Motor neuron (in vitro differentiated cells): ENCODE results near the gene MPP7. TPM values are rescaled to one million over a fixed set of nuclear protein-coding genes. Genes with fewer than 3 reads are reported as not detected.
A peak's percentile ranks its signal among the peaks of the same experiment; 100 is the strongest.

Experiments
- ATAC-seq, 8 experiments: fragments of 200-7000 bp; cut with Tn5 transposase; replicated peaks in 6 of 8; 2 replicates each; pipeline ENCODE4 v1.8.0; 2021; ENCODE audit warnings: mild to moderate bottlenecking in 8 of 8, moderate library complexity in 8 of 8
- H3K27ac ChIP-seq, 2 donors: fragments of 250-450 bp; sonication (Bioruptor Pico); 2 replicates each; pipeline ENCODE4 v1.9.0; 2021; ENCODE audit warnings: antibody characterized with exemption in 2 of 2, mild to moderate bottlenecking in 2 of 2, moderate library complexity in 1 of 2
- H3K4me1 ChIP-seq, 2 donors: fragments of 250-450 bp; sonication (Bioruptor Pico); replicated peaks in 1 of 2; 2 replicates each; pipeline ENCODE4 v1.6.1; 2021; ENCODE audit warnings: antibody characterized with exemption in 2 of 2, mild to moderate bottlenecking in 2 of 2, moderate library complexity in 1 of 2
- H3K4me3 ChIP-seq, 5 donors: fragments of 250-450 bp; sonication (Bioruptor Pico); 2 replicates each; pipeline ENCODE4 v1.9.0; 2021; ENCODE audit warnings: antibody characterized with exemption in 5 of 5, mild to moderate bottlenecking in 5 of 5, moderate library complexity in 4 of 5
- WGBS, 10 experiments: fragments of 450-650 bp; shearing (Covaris generic); methylation state at CpG; one replicate each; pipeline ENCODE4 v1.0.0; 2022; 5-methylcytosine and 5-hydroxymethylcytosine counted together
- in situ Hi-C, 9 experiments: fragments of 400-800 bp; cut with MboI; loops; one replicate each; pipeline ENCODE4 v1.15.0; 2021; ENCODE audit warnings: low sequenced_read_pairs in 9 of 9, low pct_unique_long_range_greater_than_20kb in 2 of 9; ENCODE audit not compliant: unreplicated experiment in 9 of 9
- total RNA-seq, 8 experiments: library from RNA; unstranded; fragments of 300-600 nt; gene quantifications; 2 replicates each; pipeline versions ENCODE4 v1.2.3 to v1.2.4, GENCODE V29; 2022

MPP7 gene
- total RNA-seq, 8 experiments from 2014 or later = 0.20 to 2.6 (median 1.6) TPM

DNA sequence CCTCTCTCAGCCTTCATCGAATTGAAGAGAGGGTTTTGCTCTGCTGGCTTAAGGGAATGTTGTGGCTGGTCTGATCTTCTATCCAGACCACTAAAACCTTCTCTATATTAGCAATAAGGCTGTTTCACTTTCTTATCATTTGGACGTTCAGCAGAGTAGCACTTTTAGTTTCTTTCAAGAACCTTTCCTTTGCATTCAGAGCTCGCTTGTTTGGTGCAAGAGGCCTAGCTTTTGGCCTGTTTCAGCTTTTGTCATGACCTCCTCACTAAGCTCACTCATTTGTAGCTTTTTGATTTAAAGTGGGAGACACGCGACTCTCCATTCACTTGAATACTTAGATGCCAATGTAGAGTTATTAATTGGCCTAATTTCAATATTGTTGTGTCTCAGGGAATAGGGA lies 3.9 kb downstream of the MPP7 start:
- Histone ChIP-seq H3K4me3 (no peak overlapping the region), H3K4me1 (peaks cover 0 to 2% of the 10 kb centered on the region in 2 donors), H3K27ac (no peak overlapping the region)
- 42 to 100% (median 72%) methylated on average over 1 to 5 of the region's 5 CpGs; no CpG with 5 or more reads in 2 of the 10 experiments for WGBS, 10 experiments
- ATAC-seq = no peak
- in situ Hi-C loops = no loop called here

DNA sequence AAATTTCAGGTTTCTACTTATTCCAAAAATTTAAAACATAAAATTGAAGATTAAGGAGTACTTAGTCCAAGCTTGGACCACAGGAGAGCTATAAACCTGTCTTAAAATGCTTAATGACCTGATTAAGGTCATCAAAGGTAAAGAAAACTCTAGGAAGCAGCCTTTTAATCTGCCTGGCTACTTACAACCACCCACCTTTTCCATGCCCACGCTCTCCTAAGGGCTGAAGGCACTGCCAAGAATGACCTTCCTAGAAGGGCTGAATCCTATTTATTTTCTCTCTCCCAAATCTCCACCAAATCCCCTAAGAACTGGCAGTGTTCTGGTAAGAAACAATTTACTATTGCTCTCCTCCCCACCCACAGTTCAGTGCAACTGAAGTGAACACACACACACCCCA lies 6.8 kb downstream of the MPP7 start:
- Histone ChIP-seq H3K4me1 (no peaks in the 10 kb centered on the region), H3K4me3 (no peak overlapping the region), H3K27ac (no peak overlapping the region)
- in situ Hi-C loops = no loop called here
- 0 to 100% (median 33%) methylated on average over 1 of the region's 1 CpG; no CpG with 5 or more reads in 3 of the 10 experiments for WGBS, 10 experiments
- no peak for ATAC-seq

DNA sequence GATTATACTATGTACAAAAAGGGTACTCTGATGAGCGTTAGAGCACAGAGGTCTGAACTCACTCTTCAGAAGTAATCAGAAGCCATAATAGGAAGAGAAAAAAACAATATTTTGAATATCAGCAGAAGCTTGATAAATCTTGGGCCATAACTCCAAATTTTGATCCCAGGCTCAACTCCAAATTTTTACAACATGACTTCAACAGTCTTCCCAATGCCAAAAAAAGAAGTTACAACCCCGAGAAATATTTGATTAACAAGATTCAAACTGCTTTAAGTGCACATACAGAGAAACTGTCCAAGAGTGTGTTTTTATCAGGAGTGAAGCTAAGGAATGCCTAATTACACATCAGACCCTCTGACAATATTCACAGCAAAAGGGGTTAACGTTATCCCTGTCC lies 7.5 kb downstream of the MPP7 start:
- no peak for ATAC-seq
- no peak overlapping the region for H3K4me3 ChIP-seq
- H3K27ac ChIP-seq = no peak overlapping the region
- H3K4me1 ChIP-seq = no peaks in the 10 kb centered on the region
- in situ Hi-C loops = no loop called here
- WGBS, 10 experiments = 8 to 95% (median 83%) methylated on average over 1 to 3 of the region's 3 CpGs; no CpG with 5 or more reads in 1 of the 10 experiments

DNA sequence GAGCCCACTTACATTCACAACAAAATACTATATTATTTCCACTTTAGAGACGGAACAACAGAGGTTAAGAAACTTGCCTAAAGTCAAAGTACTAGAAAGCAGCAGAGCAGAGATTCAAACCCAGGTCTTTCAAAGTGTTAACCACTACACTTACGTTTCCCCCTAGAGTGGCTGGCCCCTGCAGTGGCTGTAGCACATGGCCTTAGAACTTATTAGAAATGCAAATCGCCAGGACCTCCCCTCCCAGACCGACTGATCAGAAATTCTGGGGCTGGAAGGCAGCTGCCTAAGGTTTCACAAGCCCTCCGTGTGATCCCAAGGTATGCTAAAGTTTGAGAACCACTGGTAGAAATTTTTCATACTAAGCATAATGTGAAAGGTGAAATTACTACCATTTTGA lies 8.1 kb downstream of the MPP7 start:
- Histone ChIP-seq H3K4me1 (no peaks in the 10 kb centered on the region), H3K4me3 (no peak overlapping the region), H3K27ac (no peak overlapping the region)
- 0 to 77% (median 40%) methylated on average over 1 to 5 of the region's 5 CpGs; no CpG with 5 or more reads in 1 of the 10 experiments for WGBS, 10 experiments
- ATAC-seq = no peak
- in situ Hi-C loops = no loop called here

DNA sequence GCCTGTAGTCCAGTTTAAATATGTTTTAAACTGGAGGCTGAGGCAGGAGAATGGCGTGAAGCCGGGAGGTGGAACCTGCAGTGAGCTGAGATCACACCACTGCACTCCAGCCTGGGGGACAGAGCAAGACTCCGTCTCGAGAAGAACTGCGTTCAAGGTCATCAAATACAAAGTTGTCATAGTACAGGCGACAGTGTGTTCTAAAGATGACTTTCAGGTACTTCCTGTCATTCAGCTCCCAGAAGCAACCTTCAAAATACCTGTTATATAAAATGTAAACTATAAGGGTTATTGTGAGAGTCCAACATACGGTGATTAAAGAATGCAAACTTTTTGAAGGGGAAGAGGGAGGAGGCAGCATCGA lies 8.7 kb downstream of the MPP7 start:
- H3K27ac ChIP-seq = no peak overlapping the region
- 50 to 100% (median 89%) methylated on average over 1 to 6 of the region's 8 CpGs for WGBS, 10 experiments
- ATAC-seq = no peak
- in situ Hi-C loops = no loop called here
- no peak overlapping the region for H3K4me3 ChIP-seq
- no peaks in the 10 kb centered on the region for H3K4me1 ChIP-seq

DNA sequence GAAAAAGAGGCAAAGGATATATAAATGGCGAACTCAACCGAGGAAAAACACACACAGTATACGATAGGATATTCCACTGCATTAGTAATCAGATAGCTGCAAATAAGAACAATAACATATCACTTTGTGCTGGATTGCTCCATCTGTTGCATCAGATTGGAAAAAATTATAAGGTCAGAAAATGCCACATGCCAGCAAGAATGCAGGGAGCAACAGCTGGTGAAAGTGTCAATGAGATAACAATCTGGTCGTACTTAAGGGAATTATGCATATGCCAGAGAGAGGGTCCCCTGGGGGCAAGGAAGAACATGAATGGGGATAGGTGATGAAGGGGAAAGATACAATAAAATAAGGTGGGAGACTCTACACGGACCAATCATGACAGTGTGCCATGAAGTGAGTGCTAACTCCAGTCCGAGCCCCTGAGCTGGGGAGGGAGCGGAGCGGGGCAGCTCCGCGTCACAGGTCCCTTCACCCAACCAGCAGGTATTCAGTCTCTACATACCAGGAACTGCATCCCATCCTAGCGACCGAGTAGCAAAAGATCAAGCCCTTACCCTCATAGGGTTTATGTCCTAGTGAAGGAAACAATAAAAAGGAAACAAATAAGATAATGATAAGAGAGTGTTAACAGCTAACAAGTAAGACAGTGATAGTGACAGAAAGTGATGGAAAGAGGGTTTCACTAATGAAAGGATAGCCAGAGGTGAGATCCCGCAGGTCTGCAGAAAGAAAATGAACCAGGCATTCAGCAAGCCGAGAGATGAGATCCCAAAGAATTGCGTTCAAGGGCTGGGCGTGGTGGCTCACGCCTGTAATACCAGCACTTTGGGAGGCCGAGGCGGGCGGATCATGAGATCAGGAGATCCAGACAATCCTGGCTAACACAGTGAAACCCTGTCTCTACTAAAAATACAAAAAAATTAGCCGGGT lies 9.4 kb downstream of the MPP7 start:
- WGBS, 10 experiments = 62 to 97% (median 83%) methylated on average over 5 to 15 of the region's 21 CpGs

DNA sequence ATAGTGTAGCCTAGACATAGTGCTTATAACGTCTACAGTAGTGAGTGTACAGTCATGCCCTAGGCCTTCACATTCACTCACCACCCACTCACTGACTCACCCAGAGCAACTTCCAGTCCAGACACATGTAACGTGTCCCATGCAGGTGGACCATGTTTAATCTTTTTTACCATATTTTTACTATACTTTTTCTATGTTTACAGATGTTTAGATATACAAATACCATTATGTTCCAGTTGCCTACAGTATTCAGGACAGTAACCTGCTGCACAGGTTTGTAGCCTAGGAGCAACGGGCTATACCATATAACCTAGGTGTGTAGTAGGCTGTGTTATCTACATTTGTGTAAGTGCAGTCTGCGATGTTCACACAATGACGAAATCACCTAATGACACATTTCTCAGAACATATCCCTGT lies 11.0 kb downstream of the MPP7 start:
- Histone ChIP-seq H3K27ac (no peak overlapping the region), H3K4me3 (no peak overlapping the region), H3K4me1 (no peaks in the 10 kb centered on the region)
- in situ Hi-C loops = no loop called here
- 8 to 100% (median 85%) methylated on average over 1 to 5 of the region's 5 CpGs for WGBS, 10 experiments
- peak in 4 of 8 experiments; percentile 40 to 70 (median 56) for ATAC-seq

More for the DNA sequence above, 9.4 kb downstream of the MPP7 start:
- ATAC-seq = peak in 1 of 8 experiments; percentile 24
- H3K27ac ChIP-seq = no peak overlapping the region
- H3K4me3 ChIP-seq = no peak overlapping the region
- in situ Hi-C loops = no loop called here
- H3K4me1 ChIP-seq = no peaks in the 10 kb centered on the region

DNA sequence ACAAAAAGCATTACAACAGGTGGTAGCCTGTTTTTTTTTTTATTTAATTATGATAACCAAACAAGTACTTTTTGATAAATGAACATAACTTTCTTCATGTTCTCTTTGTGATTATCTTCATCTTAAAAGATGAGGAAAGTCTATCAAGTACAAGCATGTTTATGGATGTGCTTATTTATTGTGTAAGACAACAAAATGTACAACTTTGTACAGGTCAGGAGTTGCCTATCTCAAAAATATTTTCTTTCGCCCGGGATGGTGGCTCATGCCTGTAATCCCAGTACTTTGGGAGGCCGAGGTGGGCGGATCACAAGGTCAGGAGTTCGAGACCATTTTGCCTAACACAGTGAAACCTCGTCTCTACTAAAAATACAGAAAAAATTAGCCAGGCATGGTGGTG lies 17.0 kb downstream of the MPP7 start:
- in situ Hi-C loops = no loop called here
- peaks cover 0 to 3% of the 10 kb centered on the region in 2 donors for H3K4me1 ChIP-seq
- no peak overlapping the region for H3K4me3 ChIP-seq
- no peak for ATAC-seq
- WGBS, 10 experiments = 27 to 100% (median 86%) methylated on average over 2 to 5 of the region's 6 CpGs; no CpG with 5 or more reads in 4 of the 10 experiments
- no peak overlapping the region for H3K27ac ChIP-seq

DNA sequence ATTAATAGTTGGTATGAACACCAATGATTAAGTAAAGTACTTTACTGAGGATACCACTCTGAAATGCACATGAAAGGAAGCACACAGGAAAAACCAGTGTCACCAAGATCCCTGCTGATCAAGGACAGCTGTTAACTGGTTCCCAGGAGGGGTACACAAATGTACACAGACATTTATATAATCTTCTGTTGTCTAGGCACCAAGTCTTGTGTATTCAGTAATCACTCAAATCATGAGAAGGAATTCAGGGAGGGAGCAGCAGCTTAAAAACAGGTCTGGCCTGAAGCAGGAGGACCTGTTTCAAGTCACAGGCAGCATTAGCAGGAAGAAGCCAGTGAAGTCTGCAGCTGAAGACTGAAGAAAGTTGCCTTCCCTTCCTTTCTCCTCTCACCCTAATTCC lies 18.7 kb downstream of the MPP7 start:
- in situ Hi-C loops = no loop called here
- Histone ChIP-seq H3K27ac (no peak overlapping the region), H3K4me3 (no peak overlapping the region), H3K4me1 (peaks cover 0 to 7% of the 10 kb centered on the region in 2 donors)
- ATAC-seq = peak in 1 of 8 experiments; percentile 54

DNA sequence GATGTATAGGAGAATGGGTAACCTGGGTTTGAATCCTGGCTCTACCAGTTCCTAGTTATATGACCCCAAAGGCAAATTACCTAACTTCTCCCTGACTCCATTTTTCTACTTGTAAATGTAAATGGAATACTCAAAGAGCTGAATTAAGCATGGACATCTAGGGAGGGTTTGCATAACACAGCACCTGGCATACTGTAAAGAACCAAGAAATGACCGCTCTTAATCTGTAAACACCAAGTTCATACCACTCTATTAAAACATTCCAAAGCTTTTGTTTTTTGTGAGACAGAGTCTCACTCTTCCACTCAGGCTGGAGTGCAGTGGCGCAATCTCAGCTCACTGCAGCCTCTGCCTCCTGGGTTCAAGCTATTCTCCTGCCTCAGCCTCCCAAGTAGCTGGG lies 19.6 kb downstream of the MPP7 start:
- 80 to 100% (median 100%) methylated on average over 1 to 2 of the region's 2 CpGs; no CpG with 5 or more reads in 5 of the 10 experiments for WGBS, 10 experiments
- in situ Hi-C loops = no loop called here
- Histone ChIP-seq H3K4me3 (no peak overlapping the region), H3K4me1 (peaks cover 0 to 7% of the 10 kb centered on the region in 2 donors), H3K27ac (no peak overlapping the region)
- ATAC-seq = no peak

DNA sequence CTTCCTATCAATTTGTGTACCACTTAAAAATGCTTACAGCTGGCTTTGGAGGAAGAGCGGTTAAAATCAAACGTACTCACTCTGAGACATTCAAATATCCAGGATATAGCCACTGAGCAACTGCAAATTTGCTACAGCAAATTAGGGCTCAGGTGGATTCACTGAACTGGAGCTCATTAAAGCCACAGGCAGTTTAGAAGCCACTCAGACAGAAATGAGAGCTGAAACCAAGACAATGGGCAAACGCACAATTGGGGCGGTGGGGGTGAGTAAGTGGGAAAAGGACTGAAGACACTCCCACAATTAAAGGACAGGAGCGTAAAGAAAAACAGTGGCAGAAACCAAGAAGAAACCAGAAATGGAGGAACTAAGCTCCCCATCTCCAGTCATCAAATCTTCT lies 20.5 kb downstream of the MPP7 start:
- in situ Hi-C loops = no loop called here
- Histone ChIP-seq H3K27ac (no peak overlapping the region), H3K4me1 (peaks cover 0 to 7% of the 10 kb centered on the region in 2 donors), H3K4me3 (no peak overlapping the region)
- no peak for ATAC-seq
- 17 to 100% (median 61%) methylated on average over 1 to 5 of the region's 5 CpGs; no CpG with 5 or more reads in 2 of the 10 experiments for WGBS, 10 experiments

DNA sequence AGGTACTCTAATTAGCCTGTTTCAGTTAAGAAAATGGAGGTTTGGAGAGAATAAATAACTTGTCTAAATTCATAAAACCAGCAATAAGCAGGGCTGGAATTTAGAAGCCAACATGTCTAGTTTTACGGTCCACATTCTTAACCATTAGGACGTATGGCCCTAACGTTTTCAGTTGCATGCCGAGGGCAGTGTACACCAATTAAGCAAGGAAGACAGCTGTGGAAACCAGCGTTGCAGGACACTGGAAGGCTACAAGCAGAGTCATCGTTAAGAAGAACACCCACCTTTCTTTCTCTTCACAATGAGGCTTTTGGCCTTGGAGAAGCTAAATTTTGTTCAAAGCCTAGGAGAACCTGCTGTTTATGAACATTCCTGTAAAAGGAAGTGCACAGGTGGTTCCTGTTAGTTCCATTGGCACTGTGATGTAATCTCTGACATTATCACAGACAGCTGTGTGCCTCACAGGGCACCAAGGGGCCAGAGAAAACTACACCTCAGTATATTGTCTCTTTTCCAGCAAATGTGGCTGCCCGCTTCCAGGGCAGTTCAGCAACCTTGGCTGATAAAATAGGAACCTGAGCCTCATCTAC lies 21.0 kb downstream of the MPP7 start:
- no peak for ATAC-seq
- WGBS, 10 experiments = 53 to 89% (median 79%) methylated on average over 2 to 7 of the region's 7 CpGs; no CpG with 5 or more reads in 2 of the 10 experiments
- no peak overlapping the region for H3K4me3 ChIP-seq
- H3K4me1 ChIP-seq = peaks cover 0 to 7% of the 10 kb centered on the region in 2 donors
- no peak overlapping the region for H3K27ac ChIP-seq
- in situ Hi-C loops = no loop called here

DNA sequence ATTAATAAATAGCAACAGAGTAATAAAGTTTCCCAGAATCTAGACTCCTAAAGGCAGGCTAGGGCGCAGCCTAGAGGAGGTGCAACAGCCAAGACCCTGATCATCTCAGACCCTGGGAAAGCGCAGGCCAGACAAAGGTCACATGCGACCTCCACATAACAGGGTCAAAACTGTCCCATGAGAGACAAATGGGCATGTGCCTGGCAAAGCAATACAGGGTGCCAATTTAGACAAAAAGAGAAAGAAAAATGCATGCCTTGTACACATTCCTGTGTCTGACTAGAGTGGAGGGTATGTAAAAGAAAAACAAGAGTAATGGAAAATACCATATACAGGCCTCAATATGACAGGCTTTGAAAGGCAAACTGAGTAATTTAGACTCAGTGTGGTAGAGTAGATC lies 22.2 kb downstream of the MPP7 start:
- in situ Hi-C loops = no loop called here
- peak in 3 of 8 experiments; percentile 22 to 70 (median 25) for ATAC-seq
- 60 to 100% (median 74%) methylated on average over 1 to 3 of the region's 3 CpGs; no CpG with 5 or more reads in 3 of the 10 experiments for WGBS, 10 experiments
- Histone ChIP-seq H3K4me1 (peaks cover 0 to 7% of the 10 kb centered on the region in 2 donors), H3K27ac (no peak overlapping the region), H3K4me3 (no peak overlapping the region)
